ENCODE results near the gene ACVR1. TPM values are rescaled to one million over a fixed set of nuclear protein-coding genes. Genes with fewer than 3 reads are reported as not detected.

Gene ACVR1
- total and polyA plus RNA-seq, 3 donors from 2014 or later = 10.3 to 15.3 (median 14.9) TPM

GRCh38 chr2:157747695-157748370, 128.3 kb downstream of the ACVR1 start:
- H3K4me3 ChIP-seq = no peak overlapping the region
- no peaks in the 10 kb centered on the region for H3K36me3 ChIP-seq (ENCODE audit: low read depth, missing control alignments)
- H3K27ac ChIP-seq = no peak overlapping the region
- peak; percentile 19 for DNase-seq
- TF ChIP-seq CTCF (IDR thresholded peaks at IDR 0.05) (no peak), POLR2A (IDR thresholded peaks at IDR 0.05) (no peak)
- no peaks in the 10 kb centered on the region for H3K27me3 ChIP-seq
- intact Hi-C loops (cut with DNase I; ENCODE audit: low total_unique reads) = no loop called here
- no peaks in the 10 kb centered on the region for H3K4me1 ChIP-seq
- no peaks in the 10 kb centered on the region for H3K9me3 ChIP-seq
- WGBS, 2 donors = 50 to 61% methylated on average over 3 of the region's 3 CpGs

GRCh38 chr2:157747280-157747679, 128.8 kb downstream of the ACVR1 start:
- no peak for TF ChIP-seq POLR2A (IDR thresholded peaks at IDR 0.05)
- TF ChIP-seq CTCF (IDR thresholded peaks at IDR 0.05) = no peak
- H3K36me3 ChIP-seq (ENCODE audit: low read depth, missing control alignments) = no peaks in the 10 kb centered on the region
- no peaks in the 10 kb centered on the region for H3K9me3 ChIP-seq
- intact Hi-C loops (cut with DNase I; ENCODE audit: low total_unique reads) = no loop called here
- H3K4me3 ChIP-seq = no peak overlapping the region
- no peak for DNase-seq
- H3K27ac ChIP-seq = no peak overlapping the region
- 88 to 89% methylated on average over 3 of the region's 3 CpGs for WGBS, 2 donors
- H3K27me3 ChIP-seq = no peaks in the 10 kb centered on the region
- no peaks in the 10 kb centered on the region for H3K4me1 ChIP-seq

- intact Hi-C loops (cut with DNase I; ENCODE audit: low total_unique reads) = no loop called here
- no peak for DNase-seq
- 90 to 94% methylated on average over 12 of the region's 12 CpGs for WGBS, 2 donors
Measured at GRCh38 chr2:157746234-157746950, 129.7 kb downstream of the ACVR1 start.

GRCh38 chr2:157744571-157745076, 131.5 kb downstream of the ACVR1 start:
- no peaks in the 10 kb centered on the region for H3K27me3 ChIP-seq
- no peak overlapping the region for H3K4me3 ChIP-seq
- H3K4me1 ChIP-seq = no peaks in the 10 kb centered on the region
- H3K36me3 ChIP-seq (ENCODE audit: low read depth, missing control alignments) = no peaks in the 10 kb centered on the region
- no peak for TF ChIP-seq CTCF (IDR thresholded peaks at IDR 0.05)
- TF ChIP-seq POLR2A (IDR thresholded peaks at IDR 0.05) = no peak
- intact Hi-C loops (cut with DNase I; ENCODE audit: low total_unique reads) = no loop called here
- no peak for DNase-seq
- no peak overlapping the region for H3K27ac ChIP-seq
- 93 to 94% methylated on average over 6 of the region's 6 CpGs for WGBS, 2 donors
- no peaks in the 10 kb centered on the region for H3K9me3 ChIP-seq

More at GRCh38 chr2:157746234-157746950, 129.7 kb downstream of the ACVR1 start:
- Histone ChIP-seq H3K4me1 (no peaks in the 10 kb centered on the region), H3K27ac (no peak overlapping the region), H3K4me3 (no peak overlapping the region), H3K27me3 (no peaks in the 10 kb centered on the region), H3K36me3 (ENCODE audit: low read depth, missing control alignments) (no peaks in the 10 kb centered on the region), H3K9me3 (no peaks in the 10 kb centered on the region)
- no peak for TF ChIP-seq POLR2A (IDR thresholded peaks at IDR 0.05)
- no peak for TF ChIP-seq CTCF (IDR thresholded peaks at IDR 0.05)

All from testis (tissue), 3 donors.